ENCODE results near the gene RPA3. TPM values are rescaled to one million over a fixed set of nuclear protein-coding genes. Genes with fewer than 3 reads are reported as not detected.
A peak's percentile ranks its signal among the peaks of the same experiment; 100 is the strongest.

Gene RPA3
- total and polyA plus RNA-seq, 2 donors = 42.7 to 117 TPM

GRCh38 chr7:7675686-7676085, 42.7 kb downstream of the RPA3 start:
- Histone ChIP-seq H3K36me3 (ENCODE audit: control insufficient read depth in 2 of 2, insufficient read depth in 2 of 2, low read length in 1 of 2) (peaks cover 11 to 20% of the 10 kb centered on the region in 2 donors), H3K9me3 (ENCODE audit: control insufficient read depth in 2 of 2, insufficient read depth in 1 of 2, low read length in 1 of 2) (no peaks in the 10 kb centered on the region), H3K4me1 (ENCODE audit: control insufficient read depth in 2 of 2, insufficient read depth in 2 of 2, low read length in 2 of 2) (no peaks in the 10 kb centered on the region), H3K27me3 (ENCODE audit: control insufficient read depth in 2 of 2, insufficient read depth in 1 of 2, low read length in 1 of 2) (no peaks in the 10 kb centered on the region), H3K27ac (ENCODE audit: low read depth in 1 of 2, low read length in 1 of 2) (no peak overlapping the region), H3K4me3 (ENCODE audit: low read length in 2 of 2) (no peak overlapping the region)
- DNase-seq (ENCODE audit: low read depth in 6 of 9, low spot score in 9 of 9) = peak in 2 of 9 donors; percentile 31 to 34
- WGBS = 74% methylated on average over 6 of the region's 6 CpGs

- H3K36me3 ChIP-seq (ENCODE audit: control insufficient read depth in 2 of 2, insufficient read depth in 2 of 2, low read length in 1 of 2) = peaks cover 11 to 20% of the 10 kb centered on the region in 2 donors
- H3K4me3 ChIP-seq (ENCODE audit: low read length in 2 of 2) = no peak overlapping the region
- 97% methylated on average over 2 of the region's 2 CpGs for WGBS
- no peaks in the 10 kb centered on the region for H3K4me1 ChIP-seq (ENCODE audit: control insufficient read depth in 2 of 2, insufficient read depth in 2 of 2, low read length in 2 of 2)
- no peak overlapping the region for H3K27ac ChIP-seq (ENCODE audit: low read depth in 1 of 2, low read length in 1 of 2)
- no peaks in the 10 kb centered on the region for H3K27me3 ChIP-seq (ENCODE audit: control insufficient read depth in 2 of 2, insufficient read depth in 1 of 2, low read length in 1 of 2)
- DNase-seq (ENCODE audit: low read depth in 6 of 9, low spot score in 9 of 9) = no peak
- H3K9me3 ChIP-seq (ENCODE audit: control insufficient read depth in 2 of 2, insufficient read depth in 1 of 2, low read length in 1 of 2) = no peaks in the 10 kb centered on the region
These were observed 45.2 kb downstream of the RPA3 start for GRCh38 chr7:7673240-7673550.

- no peaks in the 10 kb centered on the region for H3K27me3 ChIP-seq (ENCODE audit: control insufficient read depth in 2 of 2, insufficient read depth in 1 of 2, low read length in 1 of 2)
- H3K4me3 ChIP-seq (ENCODE audit: low read length in 2 of 2) = no peak overlapping the region
- no peak for DNase-seq (ENCODE audit: low read depth in 6 of 9, low spot score in 9 of 9)
- H3K36me3 ChIP-seq (ENCODE audit: control insufficient read depth in 2 of 2, insufficient read depth in 2 of 2, low read length in 1 of 2) = peaks cover 11 to 16% of the 10 kb centered on the region in 2 donors
- H3K4me1 ChIP-seq (ENCODE audit: control insufficient read depth in 2 of 2, insufficient read depth in 2 of 2, low read length in 2 of 2) = no peaks in the 10 kb centered on the region
- H3K27ac ChIP-seq (ENCODE audit: low read depth in 1 of 2, low read length in 1 of 2) = no peak overlapping the region
- H3K9me3 ChIP-seq (ENCODE audit: control insufficient read depth in 2 of 2, insufficient read depth in 1 of 2, low read length in 1 of 2) = no peaks in the 10 kb centered on the region
- 90% methylated on average over 6 of the region's 6 CpGs for WGBS
These were observed 45.7 kb downstream of the RPA3 start for GRCh38 chr7:7672545-7673239.

- 81% methylated on average over 3 of the region's 3 CpGs for WGBS
- no peak overlapping the region for H3K4me3 ChIP-seq (ENCODE audit: low read length in 2 of 2)
- H3K27me3 ChIP-seq (ENCODE audit: control insufficient read depth in 2 of 2, insufficient read depth in 1 of 2, low read length in 1 of 2) = no peaks in the 10 kb centered on the region
- DNase-seq (ENCODE audit: low read depth in 6 of 9, low spot score in 9 of 9) = no peak
- H3K9me3 ChIP-seq (ENCODE audit: control insufficient read depth in 2 of 2, insufficient read depth in 1 of 2, low read length in 1 of 2) = no peaks in the 10 kb centered on the region
- H3K27ac ChIP-seq (ENCODE audit: low read depth in 1 of 2, low read length in 1 of 2) = no peak overlapping the region
- no peaks in the 10 kb centered on the region for H3K4me1 ChIP-seq (ENCODE audit: control insufficient read depth in 2 of 2, insufficient read depth in 2 of 2, low read length in 2 of 2)
- H3K36me3 ChIP-seq (ENCODE audit: control insufficient read depth in 2 of 2, insufficient read depth in 2 of 2, low read length in 1 of 2) = peaks cover 11 to 16% of the 10 kb centered on the region in 2 donors
These were observed 47.0 kb downstream of the RPA3 start for GRCh38 chr7:7671361-7671760.

- no peak overlapping the region for H3K27ac ChIP-seq (ENCODE audit: low read depth in 1 of 2, low read length in 1 of 2)
- no peak overlapping the region for H3K4me3 ChIP-seq (ENCODE audit: low read length in 2 of 2)
- no peaks in the 10 kb centered on the region for H3K4me1 ChIP-seq (ENCODE audit: control insufficient read depth in 2 of 2, insufficient read depth in 2 of 2, low read length in 2 of 2)
- H3K27me3 ChIP-seq (ENCODE audit: control insufficient read depth in 2 of 2, insufficient read depth in 1 of 2, low read length in 1 of 2) = no peaks in the 10 kb centered on the region
- no peaks in the 10 kb centered on the region for H3K9me3 ChIP-seq (ENCODE audit: control insufficient read depth in 2 of 2, insufficient read depth in 1 of 2, low read length in 1 of 2)
- no peak for DNase-seq (ENCODE audit: low read depth in 6 of 9, low spot score in 9 of 9)
- WGBS = 96% methylated on average over 3 of the region's 3 CpGs
- peaks cover 8% of the 10 kb centered on the region in 2 donors for H3K36me3 ChIP-seq (ENCODE audit: control insufficient read depth in 2 of 2, insufficient read depth in 2 of 2, low read length in 1 of 2)
These were observed 47.9 kb downstream of the RPA3 start for GRCh38 chr7:7670490-7670889.

- H3K9me3 ChIP-seq (ENCODE audit: control insufficient read depth in 2 of 2, insufficient read depth in 1 of 2, low read length in 1 of 2) = no peaks in the 10 kb centered on the region
- no peak overlapping the region for H3K4me3 ChIP-seq (ENCODE audit: low read length in 2 of 2)
- H3K36me3 ChIP-seq (ENCODE audit: control insufficient read depth in 2 of 2, insufficient read depth in 2 of 2, low read length in 1 of 2) = no peaks in the 10 kb centered on the region
- DNase-seq (ENCODE audit: low read depth in 6 of 9, low spot score in 9 of 9) = no peak
- no peak overlapping the region for H3K27ac ChIP-seq (ENCODE audit: low read depth in 1 of 2, low read length in 1 of 2)
- WGBS = 100% methylated on average over 1 of the region's 1 CpG
- H3K4me1 ChIP-seq (ENCODE audit: control insufficient read depth in 2 of 2, insufficient read depth in 2 of 2, low read length in 2 of 2) = no peaks in the 10 kb centered on the region
- no peaks in the 10 kb centered on the region for H3K27me3 ChIP-seq (ENCODE audit: control insufficient read depth in 2 of 2, insufficient read depth in 1 of 2, low read length in 1 of 2)
These were observed 49.7 kb downstream of the RPA3 start for GRCh38 chr7:7668706-7669105.

- H3K4me3 ChIP-seq (ENCODE audit: low read length in 2 of 2) = no peak overlapping the region
- no peaks in the 10 kb centered on the region for H3K27me3 ChIP-seq (ENCODE audit: control insufficient read depth in 2 of 2, insufficient read depth in 1 of 2, low read length in 1 of 2)
- no peaks in the 10 kb centered on the region for H3K36me3 ChIP-seq (ENCODE audit: control insufficient read depth in 2 of 2, insufficient read depth in 2 of 2, low read length in 1 of 2)
- DNase-seq (ENCODE audit: low read depth in 6 of 9, low spot score in 9 of 9) = no peak
- 96% methylated on average over 2 of the region's 2 CpGs for WGBS
- no peak overlapping the region for H3K27ac ChIP-seq (ENCODE audit: low read depth in 1 of 2, low read length in 1 of 2)
- no peaks in the 10 kb centered on the region for H3K4me1 ChIP-seq (ENCODE audit: control insufficient read depth in 2 of 2, insufficient read depth in 2 of 2, low read length in 2 of 2)
- H3K9me3 ChIP-seq (ENCODE audit: control insufficient read depth in 2 of 2, insufficient read depth in 1 of 2, low read length in 1 of 2) = no peaks in the 10 kb centered on the region
These were observed 51.2 kb downstream of the RPA3 start for GRCh38 chr7:7667187-7667586.

GRCh38 chr7:7665031-7665430, 53.4 kb downstream of the RPA3 start:
- Histone ChIP-seq H3K9me3 (ENCODE audit: control insufficient read depth in 2 of 2, insufficient read depth in 1 of 2, low read length in 1 of 2) (no peaks in the 10 kb centered on the region), H3K36me3 (ENCODE audit: control insufficient read depth in 2 of 2, insufficient read depth in 2 of 2, low read length in 1 of 2) (no peaks in the 10 kb centered on the region), H3K4me1 (ENCODE audit: control insufficient read depth in 2 of 2, insufficient read depth in 2 of 2, low read length in 2 of 2) (no peaks in the 10 kb centered on the region), H3K27ac (ENCODE audit: low read depth in 1 of 2, low read length in 1 of 2) (no peak overlapping the region), H3K27me3 (ENCODE audit: control insufficient read depth in 2 of 2, insufficient read depth in 1 of 2, low read length in 1 of 2) (no peaks in the 10 kb centered on the region), H3K4me3 (ENCODE audit: low read length in 2 of 2) (no peak overlapping the region)
- WGBS = 100% methylated on average over 1 of the region's 1 CpG
- DNase-seq (ENCODE audit: low read depth in 6 of 9, low spot score in 9 of 9) = no peak

GRCh38 chr7:7664291-7664690, 54.1 kb downstream of the RPA3 start:
- no peak for DNase-seq (ENCODE audit: low read depth in 6 of 9, low spot score in 9 of 9)
- Histone ChIP-seq H3K36me3 (ENCODE audit: control insufficient read depth in 2 of 2, insufficient read depth in 2 of 2, low read length in 1 of 2) (no peaks in the 10 kb centered on the region), H3K4me1 (ENCODE audit: control insufficient read depth in 2 of 2, insufficient read depth in 2 of 2, low read length in 2 of 2) (no peaks in the 10 kb centered on the region), H3K9me3 (ENCODE audit: control insufficient read depth in 2 of 2, insufficient read depth in 1 of 2, low read length in 1 of 2) (no peaks in the 10 kb centered on the region), H3K27ac (ENCODE audit: low read depth in 1 of 2, low read length in 1 of 2) (no peak overlapping the region), H3K27me3 (ENCODE audit: control insufficient read depth in 2 of 2, insufficient read depth in 1 of 2, low read length in 1 of 2) (no peaks in the 10 kb centered on the region), H3K4me3 (ENCODE audit: low read length in 2 of 2) (no peak overlapping the region)
- WGBS = 95% methylated on average over 3 of the region's 3 CpGs

Measured in thymus (tissue), 11 donors.